GM10248 (cell line): ENCODE measurements around the gene SRD5A1.

Source experiments
- CTCF ChIA-PET: fragments of 300-600 bp; sonication (Branson Sonifier 250); formaldehyde crosslinking; extraction: SDS; loops from one replicate; lab custom pipeline; 2021; ENCODE audit warnings: antibody characterized with exemption; lab: Yijun Ruan, JAX
- POLR2A ChIA-PET: fragments of 350-650 bp; sonication (Branson Sonifier 250); formaldehyde crosslinking; extraction: SDS; loops from one replicate; lab custom pipeline; 2020; ENCODE audit warnings: antibody characterized with exemption; lab: Yijun Ruan, JAX
- DNase-seq: peaks from one replicate; pipeline ENCODE4 v3.0.0; 2012; ENCODE audit errors: extremely low spot score
- CTCF ChIP-seq: IDR thresholded peaks from 2 replicates; pipeline ENCODE4 v1.5.1; 2012; ENCODE audit warnings: mild to moderate bottlenecking, low read depth; ENCODE audit errors: extremely low read depth, missing control alignments, control extremely low read depth

The SRD5A1 gene

GRCh38 chr5:6707852-6708251 is 74.6 kb downstream of the SRD5A1 start:
- POLR2A ChIA-PET, result no interaction called here
- DNase-seq, result no peak
- CTCF ChIA-PET, result no interaction called here
- TF ChIP-seq CTCF, result no peak

- DNase-seq, result no peak
- CTCF ChIA-PET, result no interaction called here
- TF ChIP-seq CTCF, result no peak
- POLR2A ChIA-PET, result no interaction called here
Measured at GRCh38 chr5:6708814-6709213, 75.6 kb downstream of the SRD5A1 start.

- TF ChIP-seq CTCF, result no peak
- ChIA-PET POLR2A (no interaction called here), CTCF (no interaction called here)
- no peak for DNase-seq
Measured at GRCh38 chr5:6710070-6710469, 76.8 kb downstream of the SRD5A1 start.

GRCh38 chr5:6710551-6711318 is 77.5 kb downstream of the SRD5A1 start:
- TF ChIP-seq CTCF, result no peak
- POLR2A ChIA-PET, result no interaction called here
- DNase-seq, result peak; percentile 2
- CTCF ChIA-PET, result interaction anchor here (1.1 kb wide), 1 partner anchor 33 kb away, joined by 4 read pairs; no protein-coding TSS in a partner anchor

GRCh38 chr5:6711409-6712141 is 78.3 kb downstream of the SRD5A1 start:
- TF ChIP-seq CTCF, result no peak
- POLR2A ChIA-PET, result no interaction called here
- CTCF ChIA-PET, result interaction anchor here (1.1 to 1.8 kb wide), 3 partner anchors 14 to 32 kb away, joined by 3 to 7 read pairs (median 4); no protein-coding TSS in a partner anchor
- no peak for DNase-seq

GRCh38 chr5:6712142-6712576 is 78.9 kb downstream of the SRD5A1 start:
- CTCF ChIA-PET, result interaction anchor here (1.1 to 1.8 kb wide), 4 partner anchors 13 to 91 kb away, joined by 3 to 7 read pairs (median 4); no protein-coding TSS in a partner anchor
- peak; percentile 46 for DNase-seq
- peak; percentile 11 for TF ChIP-seq CTCF
- POLR2A ChIA-PET, result no interaction called here
